NCI-H2029 (cell line): Measurements from ENCODE around the gene APOL3.
"Not testable (repeated sequence)": the region's sequence is repeated elsewhere in the genome, so short reads cannot be mapped to it uniquely, and the experiment has no call there.

ENCODE experiments used
- DNase-seq: peaks from one replicate; lab custom pipeline; 2025; lab: John Stamatoyannopoulos, UW

Gene APOL3

DNA sequence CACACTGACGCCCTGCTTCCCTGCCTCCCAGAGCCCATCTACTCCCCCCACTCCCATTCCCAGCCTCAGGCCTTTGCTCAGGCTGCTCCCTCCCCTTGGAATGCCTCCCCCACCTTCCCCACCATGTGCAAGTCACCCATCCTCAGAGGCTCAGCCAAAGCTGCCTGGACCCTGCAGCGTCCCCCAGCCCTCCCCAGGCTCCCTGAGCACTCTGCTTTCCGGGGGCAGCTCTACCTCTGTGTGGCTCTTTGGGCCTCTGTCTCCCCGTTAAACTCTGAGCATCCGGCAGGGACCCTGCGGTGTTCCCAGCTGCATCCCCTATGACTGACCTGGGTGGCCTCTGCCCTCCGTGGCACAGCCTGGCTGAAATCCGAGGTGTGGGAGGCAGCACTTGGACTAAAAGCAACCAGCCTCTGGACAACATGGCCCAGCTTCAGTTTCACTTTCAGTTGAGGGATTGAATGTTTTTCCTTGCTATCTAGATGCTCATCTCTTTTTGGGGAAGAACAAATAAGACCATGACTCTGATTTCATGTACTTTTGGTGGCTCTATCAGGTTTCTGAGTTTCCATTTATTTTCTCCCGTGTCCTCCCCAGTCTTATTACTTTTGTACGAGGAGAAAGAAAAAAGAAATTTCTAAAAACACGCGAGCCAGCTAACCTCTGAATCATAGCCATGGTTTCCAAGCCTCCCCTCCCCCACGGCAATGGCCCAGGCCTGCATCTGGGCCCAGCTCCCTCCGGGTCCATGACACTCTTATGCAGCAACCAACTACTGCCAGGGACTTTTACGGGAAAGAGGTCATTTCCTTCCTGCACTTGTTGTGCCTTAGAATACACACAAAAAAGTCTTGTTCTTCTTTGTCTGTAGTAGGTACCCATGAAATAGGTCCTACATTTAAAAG, 3.8 kb downstream of the APOL3 start:
- peak; percentile 67 for DNase-seq

DNA sequence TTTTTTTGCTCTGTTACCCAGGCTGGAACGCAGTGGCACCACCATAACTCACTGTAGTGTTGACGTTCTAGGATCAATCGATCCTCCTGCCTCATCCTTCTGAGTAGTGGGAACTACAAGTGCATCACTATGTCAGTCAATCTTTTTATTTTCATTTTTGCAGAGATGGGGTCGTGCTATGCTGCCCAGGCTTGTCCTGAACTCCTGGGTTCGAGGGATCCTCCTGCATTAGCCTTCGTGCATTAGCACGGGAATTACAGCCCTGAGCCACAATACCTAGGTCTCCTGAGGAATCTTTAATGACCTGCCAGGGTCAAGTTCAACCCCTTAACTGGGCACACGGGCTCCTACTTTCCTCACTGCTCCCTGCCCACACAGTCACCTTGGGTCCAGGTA, 4.4 kb downstream of the APOL3 start:
- DNase-seq = no peak

DNA sequence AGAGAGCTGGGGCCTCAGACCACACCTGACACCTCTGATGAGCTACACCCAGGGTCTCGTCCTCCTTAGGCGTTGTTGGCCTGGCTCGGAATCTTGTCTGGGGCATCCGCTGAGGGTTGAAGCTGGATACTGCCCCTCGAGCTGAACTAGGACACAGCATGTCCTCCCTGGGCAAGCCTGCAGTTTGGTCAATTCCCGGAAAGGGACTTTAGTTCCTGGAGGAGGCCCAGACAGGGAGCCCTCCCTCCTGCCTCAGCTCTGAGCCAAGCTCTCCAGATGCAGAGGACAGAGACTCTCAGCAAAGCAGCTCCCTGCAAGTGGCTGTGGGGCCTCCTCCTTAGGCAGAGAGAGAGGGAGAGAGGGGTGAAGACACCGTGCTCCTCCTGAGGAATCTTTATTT, 4.9 kb downstream of the APOL3 start:
- no peak for DNase-seq

DNA sequence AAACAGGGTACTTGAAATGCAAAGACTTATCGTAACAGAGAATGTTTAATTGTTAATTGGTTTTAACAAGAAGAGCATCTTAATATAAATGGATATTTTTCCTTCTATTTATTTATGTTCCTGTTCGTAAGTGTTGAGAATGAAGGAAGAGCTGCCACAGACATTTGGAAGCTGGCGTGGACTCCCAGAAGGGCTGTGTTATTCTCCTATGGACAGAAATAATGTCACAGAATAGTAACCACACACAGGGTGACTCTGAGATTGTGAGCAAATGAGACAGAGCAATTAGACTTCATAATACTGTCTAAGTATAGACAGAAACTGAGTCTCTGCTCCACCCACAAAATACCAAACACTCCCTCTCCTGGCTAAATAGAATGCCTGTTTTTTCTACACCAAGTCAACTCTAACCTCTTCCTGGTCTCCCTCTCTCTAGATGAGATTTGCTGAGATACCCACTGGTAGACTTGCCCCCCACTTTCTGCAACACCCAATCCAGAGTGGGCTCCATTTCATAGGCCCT, 6.1 kb downstream of the APOL3 start:
- no peak for DNase-seq

DNA sequence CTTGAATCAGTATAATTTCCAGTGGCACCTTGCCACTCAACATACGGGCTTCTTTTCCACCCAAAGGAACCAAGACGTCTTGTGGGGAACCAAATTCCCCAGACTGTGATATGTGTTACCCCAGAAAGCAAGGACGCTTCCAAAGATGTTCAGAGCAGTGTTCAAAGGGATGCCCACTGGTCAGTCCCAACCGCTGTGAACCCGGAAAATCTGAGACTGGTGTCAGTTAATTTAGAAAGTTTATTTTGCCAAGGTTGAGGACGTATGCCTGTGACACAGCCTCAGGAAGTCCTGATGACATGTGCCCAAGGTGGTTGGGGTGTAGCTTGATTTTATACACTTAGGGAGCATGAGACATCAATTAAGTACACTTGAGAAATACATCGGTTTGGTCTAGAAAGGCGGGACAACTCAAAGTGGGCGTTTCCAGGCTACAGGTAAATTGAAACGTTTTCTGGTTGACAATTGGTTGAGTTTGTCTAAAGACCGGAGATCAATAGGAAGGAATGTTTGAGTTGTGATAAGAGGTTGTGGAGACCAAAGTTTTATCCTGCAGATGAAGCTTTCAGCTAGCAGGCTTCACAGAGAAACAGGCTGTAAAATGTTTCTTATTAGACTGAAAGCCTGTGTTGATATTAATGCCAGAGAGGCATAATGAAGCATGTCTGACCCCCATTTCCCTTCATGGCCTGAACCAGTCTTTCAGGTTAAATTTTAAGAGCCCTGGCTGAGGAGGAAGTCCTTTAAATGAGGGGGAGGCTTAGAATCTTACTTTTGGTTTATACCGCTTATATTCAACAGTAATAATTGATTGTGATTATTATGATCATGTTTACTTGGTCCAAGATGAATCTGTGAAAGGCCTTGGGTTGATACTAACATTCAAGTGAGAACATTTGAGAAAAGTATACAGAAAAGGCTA, 6.8 kb downstream of the APOL3 start:
- no peak for DNase-seq

DNA sequence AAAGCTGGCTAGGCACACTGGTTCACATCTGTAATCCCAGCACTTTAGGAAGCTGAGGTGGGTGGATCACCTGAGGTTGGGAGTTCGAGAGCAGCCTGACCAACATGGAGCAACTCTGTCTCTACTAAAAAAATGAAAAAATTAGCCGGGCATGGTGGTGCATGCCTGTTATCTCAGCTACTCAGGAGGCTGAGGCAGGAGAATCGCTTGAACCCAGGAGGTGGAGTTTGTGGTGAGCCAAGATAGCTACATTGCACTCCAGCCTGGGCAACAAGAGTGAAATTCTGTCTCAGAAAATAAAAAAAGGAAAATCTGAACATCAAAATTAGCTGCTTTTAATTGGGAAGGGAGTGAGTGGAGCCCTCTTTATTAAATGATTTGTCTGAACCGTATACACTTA, 7.7 kb downstream of the APOL3 start:
- DNase-seq = not testable (repeated sequence)

DNA sequence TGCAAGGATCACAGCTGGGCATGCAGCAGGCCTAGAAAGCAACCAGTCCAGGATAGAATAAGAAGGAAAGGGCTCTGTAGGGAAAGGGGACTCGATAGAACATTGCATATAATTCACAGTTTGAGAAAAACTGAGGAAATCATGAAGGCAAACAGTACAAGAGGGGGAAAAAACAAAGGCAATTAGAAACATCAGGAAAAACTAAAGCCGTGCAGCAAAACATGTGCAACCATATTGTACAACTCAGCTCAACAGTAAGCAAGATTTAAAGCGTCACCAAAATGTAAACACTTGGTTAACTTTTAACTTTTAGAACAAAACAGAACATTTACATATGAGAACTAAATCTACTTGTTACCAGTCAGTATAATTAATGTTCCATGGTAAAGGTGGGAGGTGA, 8.5 kb downstream of the APOL3 start:
- no peak for DNase-seq

DNA sequence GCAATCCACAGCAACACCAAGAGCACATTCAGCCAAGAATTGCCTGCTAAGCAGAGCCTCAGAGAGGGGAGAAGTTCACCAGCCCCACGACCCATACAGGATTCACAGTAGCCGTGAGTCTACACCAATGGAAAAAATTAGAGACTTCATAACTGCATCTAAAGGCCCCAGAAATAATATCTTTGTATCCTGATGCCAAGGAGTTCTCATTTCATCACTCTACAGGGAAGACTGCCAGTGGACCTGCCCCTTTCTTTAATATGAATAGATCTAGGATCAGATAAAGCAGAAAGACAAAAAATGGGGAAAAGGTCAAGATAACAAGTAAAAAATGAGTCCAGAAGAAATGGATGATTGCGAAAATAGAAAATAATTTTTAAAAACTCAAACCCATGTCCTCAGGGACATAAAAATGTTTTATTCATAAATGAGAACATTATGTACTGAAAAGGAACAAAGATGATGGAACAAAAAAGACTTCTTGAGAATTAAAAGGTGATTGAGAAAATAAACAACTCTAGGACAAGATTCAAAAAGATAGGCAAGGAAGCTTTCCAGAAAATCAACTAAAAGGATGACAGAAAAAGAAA, 9.5 kb downstream of the APOL3 start:
- DNase-seq = no peak

DNA sequence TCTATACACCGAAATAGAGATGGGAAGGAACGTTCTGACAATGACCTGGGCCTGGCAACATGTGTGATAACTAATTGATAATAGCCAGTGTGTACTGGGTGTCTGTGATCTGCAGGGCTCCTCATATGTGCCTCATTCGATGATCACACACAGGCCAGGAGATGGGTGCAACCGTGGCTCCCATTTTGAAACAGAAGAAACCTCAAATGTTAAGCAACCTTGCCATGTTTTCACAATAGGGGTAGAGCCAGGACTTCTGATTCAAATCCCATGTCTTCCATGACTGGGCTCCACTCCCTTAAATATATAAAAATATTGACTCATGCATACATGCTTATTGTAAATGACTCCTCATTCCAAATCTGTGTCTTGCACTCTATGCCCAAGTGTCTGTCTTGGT, 11.1 kb downstream of the APOL3 start:
- DNase-seq = no peak

DNA sequence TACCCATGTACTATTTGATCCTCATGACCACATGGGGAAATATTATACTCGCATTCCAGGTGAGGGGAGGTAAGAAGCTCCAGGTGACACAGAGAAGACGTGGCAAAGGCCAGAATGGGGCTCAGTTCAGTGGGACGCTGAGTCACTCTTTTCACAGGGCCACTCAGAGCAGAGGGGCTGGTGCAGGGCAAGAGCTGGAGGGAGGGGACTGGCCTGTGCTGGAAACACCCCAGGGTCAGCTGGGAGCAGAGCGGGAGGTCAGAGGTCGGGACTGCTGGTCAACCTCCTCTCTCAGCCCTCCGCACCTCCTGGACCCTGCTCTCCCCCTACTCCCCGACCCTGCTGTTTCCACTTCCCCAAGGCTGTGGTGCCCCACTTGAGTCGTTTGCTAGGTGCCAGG, 12.1 kb downstream of the APOL3 start:
- DNase-seq = no peak

DNA sequence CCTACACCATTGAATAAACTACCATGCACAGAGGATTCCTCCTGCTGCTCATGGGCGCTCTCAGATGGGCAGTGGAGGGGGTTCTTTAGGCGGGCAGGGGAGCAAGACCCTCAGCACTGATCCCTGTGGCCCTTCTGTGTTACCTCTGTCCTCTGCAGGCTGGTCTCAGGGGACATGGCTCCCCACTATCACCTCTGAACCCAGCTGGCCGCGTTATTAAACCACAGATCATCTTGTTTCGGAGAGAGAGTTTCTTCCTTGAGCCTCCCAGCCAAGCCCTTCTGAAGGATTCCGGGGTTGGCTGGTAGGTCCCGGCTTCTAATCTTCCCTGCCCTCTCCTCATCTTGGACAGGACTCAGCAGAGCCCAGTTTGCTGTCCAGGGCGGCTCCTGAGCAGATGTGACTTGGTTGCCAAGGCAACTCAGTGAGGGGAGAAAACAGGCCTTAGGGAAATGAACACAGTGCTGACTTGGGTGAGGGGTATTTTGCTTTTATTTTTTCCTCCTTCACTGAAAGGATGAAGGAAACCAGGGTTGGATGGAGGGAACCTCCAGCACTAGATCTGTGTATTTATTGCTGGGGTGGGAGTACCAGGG, 13.3 kb downstream of the APOL3 start:
- DNase-seq = no peak

DNA sequence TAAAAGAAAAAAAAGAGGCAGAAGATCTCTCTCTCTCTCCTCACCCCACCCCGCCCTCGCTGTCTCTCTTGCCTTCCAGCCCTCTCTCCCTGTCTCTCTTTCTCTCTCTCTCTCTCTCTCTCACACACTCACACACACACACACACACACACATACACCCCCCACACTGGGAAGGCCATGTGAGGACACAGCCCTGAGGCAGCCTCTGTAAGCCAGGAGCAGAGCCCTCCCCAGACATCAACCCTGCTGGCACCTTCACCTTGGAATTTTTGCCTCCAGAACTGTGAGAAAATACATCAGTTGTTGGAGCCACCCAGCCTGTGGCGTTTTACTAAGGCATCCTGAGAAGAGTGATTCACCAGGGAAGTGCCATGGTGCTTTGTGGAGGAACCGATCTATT, 14.7 kb downstream of the APOL3 start:
- DNase-seq = no peak

DNA sequence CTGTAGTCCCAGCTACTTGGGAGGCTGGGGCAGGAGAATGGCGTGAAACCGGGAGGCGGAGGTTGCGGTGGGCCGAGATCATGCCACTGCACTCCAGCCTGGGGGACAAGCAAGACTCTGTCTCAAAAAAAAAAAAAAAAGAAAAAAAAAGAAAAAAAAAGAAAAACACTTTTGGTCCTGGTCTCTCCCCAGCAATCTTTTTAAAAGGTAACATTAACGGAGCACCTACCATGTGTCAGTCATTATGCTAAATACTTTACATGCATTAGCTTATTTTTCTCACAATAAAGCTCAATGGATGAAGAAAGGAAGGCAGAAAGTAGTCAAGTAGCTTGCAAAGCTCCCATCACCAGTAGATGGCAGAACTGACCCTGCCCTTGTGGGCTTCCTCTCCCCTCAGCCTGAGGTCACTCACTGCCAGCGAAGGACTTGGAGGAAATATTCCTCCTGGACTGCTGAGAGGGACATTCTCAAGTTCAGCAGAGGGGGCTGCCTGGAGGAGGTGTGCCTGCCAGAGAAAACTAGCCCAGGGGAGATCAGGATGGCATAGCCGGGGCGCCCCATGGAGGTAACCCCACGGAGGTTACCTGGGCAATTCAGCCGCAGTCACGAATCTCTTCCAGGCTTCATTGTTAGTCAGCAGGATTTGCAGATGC, 15.5 kb downstream of the APOL3 start:
- DNase-seq = peak; percentile 28

DNA sequence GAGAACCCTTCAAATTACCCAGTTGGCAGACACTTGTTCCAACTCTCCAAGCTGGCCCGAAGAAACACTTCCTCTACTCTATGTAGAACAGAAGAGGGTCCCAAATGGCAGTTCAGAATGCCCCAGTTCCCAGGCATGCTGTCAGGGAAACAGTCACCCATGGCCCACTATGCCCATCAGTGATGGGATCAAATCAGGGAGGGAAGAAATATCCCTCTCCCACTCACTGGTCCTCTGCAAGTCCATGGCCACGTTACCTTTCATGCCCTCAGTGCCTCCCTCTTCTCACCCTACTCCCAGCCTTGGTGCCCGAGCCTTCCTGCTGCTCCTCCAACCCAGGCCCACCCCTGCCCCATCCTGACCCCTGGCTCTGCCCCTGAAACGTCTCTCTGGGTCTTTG, 16.6 kb downstream of the APOL3 start:
- no peak for DNase-seq

DNA sequence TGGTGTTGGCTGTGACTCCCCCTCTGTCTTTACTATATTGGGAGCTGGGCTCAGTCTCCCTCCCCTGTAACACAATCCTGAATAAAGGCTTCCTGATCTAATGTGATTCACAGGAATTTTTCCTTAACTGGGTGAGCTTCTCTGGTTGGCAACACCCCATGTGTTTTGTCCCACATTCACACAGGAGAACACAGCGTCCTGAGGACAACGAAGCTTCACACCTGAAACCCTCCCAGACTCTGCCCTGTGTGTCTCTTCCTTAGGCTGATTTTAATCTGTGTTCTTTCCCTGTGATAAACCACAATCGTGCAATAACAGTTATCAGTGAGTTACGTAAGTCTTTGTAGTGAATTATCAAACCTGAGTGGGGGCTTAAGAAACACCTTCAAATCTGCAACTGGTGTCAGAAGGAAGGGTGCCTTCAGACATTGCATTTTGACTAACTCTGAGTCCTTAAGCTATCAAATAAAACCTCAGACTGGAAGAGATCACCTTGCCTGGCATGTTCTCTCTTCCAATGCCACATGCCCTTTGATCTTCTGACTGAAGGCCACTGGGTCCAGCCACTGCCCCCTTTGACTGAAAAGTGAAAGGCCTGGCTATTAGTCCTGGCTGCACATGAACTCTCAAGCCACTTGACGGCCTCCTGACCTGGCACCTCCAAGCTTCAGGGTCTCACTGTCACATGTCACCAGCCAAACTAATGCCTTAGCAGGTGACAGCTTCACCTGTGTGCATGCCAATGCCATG, 17.3 kb downstream of the APOL3 start:
- DNase-seq = no peak

DNA sequence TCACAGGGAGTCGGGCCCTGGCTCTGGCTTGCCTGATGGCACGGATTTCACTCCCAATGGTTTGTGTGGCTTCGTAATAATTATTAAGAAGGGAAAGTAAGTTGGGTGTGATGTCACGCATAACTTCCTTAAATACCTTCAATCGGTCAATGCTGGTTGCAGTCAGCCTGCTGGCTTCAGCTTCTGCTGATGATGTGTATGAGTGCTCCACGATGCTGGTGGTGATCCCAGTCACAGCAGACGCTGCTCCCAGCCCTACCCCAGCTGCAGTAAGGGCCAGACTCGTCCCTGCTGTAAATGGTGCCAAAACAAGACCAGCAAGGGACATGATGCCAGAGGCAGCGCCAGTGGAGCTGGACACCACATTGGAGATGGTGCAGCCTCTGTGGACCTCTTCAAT, 19.1 kb downstream of the APOL3 start:
- DNase-seq = no peak

DNA sequence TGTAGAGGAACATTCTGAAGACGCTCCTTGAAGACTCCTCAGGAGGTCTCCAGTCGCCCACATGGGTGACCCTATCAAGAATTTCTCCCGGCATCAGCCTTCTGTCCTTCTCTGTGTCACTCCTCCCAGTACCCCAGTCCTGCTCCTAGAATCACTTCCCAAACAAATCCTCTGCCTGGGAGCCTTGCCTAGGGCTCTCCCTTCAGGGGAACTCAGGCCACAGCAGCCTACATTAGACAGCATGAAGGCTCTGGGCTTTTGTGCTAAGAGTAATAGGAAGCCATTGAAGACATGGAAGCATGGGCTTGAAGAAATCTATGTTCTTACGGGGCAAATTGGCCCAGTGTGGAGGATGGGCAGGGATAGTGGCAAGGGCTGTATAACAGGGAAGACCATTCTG, 21.8 kb downstream of the APOL3 start:
- DNase-seq = not testable (repeated sequence)

DNA sequence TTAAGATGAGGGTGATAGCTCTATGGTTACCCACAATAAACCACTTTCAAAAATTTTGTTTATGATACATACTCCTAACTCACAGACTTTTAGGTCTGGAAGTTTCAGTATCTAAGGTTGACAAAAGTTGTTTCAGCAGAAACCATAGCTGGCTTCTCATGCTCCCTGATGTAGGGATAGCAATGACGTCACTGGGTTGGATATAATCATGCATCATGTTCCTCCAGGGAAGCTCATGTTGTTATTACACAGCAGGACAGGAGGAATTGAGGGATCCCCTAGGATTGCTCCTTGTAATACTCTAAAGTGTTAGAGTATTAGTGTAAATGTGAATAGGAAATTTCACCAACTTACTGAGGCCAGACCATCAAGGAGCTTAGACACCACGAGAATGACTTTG, 23.6 kb downstream of the APOL3 start:
- no peak for DNase-seq

DNA sequence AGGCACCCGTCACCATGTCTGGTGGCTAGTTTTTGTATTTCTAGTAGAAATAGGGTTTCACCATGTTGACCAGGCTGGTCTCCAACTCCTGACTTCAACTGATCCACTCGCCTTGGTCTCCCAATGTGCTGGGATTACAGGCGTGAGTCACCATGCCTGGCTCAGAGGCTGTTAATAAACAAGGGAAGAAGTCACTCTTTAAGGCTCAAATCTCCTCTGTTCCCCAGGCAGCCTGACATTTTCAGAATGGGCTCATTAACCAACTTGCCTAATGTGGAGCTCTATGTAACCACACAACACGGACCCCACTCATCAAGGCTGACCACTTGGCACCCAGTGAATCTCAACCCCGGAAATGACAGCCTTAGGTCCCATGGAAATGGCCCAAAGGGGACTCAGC, 24.1 kb downstream of the APOL3 start:
- DNase-seq = no peak

DNA sequence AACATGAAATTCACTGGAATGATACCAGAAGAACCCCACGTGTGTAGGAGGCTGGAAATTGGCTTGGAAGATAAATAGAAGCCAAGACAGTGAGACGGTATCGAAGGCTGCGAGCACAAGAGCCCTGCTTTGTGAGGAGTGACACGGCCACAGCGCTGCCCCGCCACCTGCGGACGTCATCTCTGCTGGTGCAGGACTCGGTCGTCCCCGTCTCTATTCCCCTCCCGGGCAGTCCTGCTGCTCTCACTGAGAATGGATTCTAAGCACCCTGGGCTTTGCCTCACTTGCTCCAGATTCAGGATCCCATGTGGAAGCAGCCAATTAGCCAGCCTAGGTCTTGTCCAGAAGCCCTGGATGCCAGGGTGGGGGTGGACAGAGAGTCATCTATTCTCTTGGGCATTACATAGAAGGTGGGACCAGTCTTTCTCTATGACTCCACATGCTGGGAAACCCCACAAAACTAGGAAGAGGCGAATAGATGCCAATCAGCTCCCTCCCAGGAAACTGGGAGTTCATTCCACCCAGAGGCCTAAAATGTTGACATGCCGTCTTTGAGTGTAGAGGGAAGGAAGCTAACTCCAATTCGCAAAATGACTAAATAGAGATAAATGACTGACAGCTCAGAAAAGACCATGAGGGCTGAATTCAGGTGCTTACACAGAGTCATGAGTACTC, 25.1 kb downstream of the APOL3 start:
- no peak for DNase-seq
